K562 (cell line): ENCODE results near the gene RNASEH2C.

Source experiments
- CTCF ChIP-seq, 3 experiments: IDR thresholded peaks in 2 of 3; conservative IDR thresholded peaks in 1 of 3; 2 replicates each; pipeline ENCODE4 v1.5.1; 2011 to 2012; ENCODE audit warnings: low read length in 3 of 3, mild to moderate bottlenecking in 3 of 3, control low read depth in 2 of 3, improper control_type of control experiment in 1 of 3, inconsistent platforms in 1 of 3, low read depth in 1 of 3, mixed read lengths in 1 of 3, moderate library complexity in 1 of 3; ENCODE audit not compliant: insufficient read depth in 2 of 3
- ETV6 ChIP-seq, 3 experiments: fragments of 150-350 bp in 1 of 3; sonication (generic) in 1 of 3; formaldehyde crosslinking in 1 of 3; IDR thresholded peaks; 2 replicates each; pipeline versions ENCODE4 v1.6.1 to v1.8.0; 2014 to 2022; ENCODE audit warnings: borderline replicate concordance in 2 of 3, low read depth in 2 of 3, antibody characterized with exemption in 1 of 3, low read length in 1 of 3, mild to moderate bottlenecking in 1 of 3, missing genetic modification reagents in 1 of 3
- MXI1 ChIP-seq: IDR thresholded peaks from 2 replicates; pipeline ENCODE4 v1.6.1; 2011; ENCODE audit warnings: low read depth, mild to moderate bottlenecking, improper control_type of control experiment, low read length
- POLR2A ChIP-seq: fragments of 450-650 bp; conservative IDR thresholded peaks from 2 replicates; pipeline ENCODE4 v1.6.1; 2016
- RFX5 ChIP-seq: IDR thresholded peaks from 2 replicates; pipeline ENCODE4 v1.6.1; 2011; ENCODE audit warnings: low read depth, mild to moderate bottlenecking, improper control_type of control experiment, low read length
- TFE3 ChIP-seq: fragments of 450-650 bp; formaldehyde crosslinking; IDR thresholded peaks from 2 replicates; pipeline ENCODE4 v1.4.0; 2020; ENCODE audit warnings: mild to moderate bottlenecking, mixed read lengths

GRCh38 chr11:65726660-65727059, 6.1 kb upstream of the RNASEH2C start:
- TF ChIP-seq MXI1: no peak
- TF ChIP-seq POLR2A: no peak
- no peak for TF ChIP-seq ETV6 (IDR thresholded peaks at IDR 0.05; ENCODE audit: borderline replicate concordance in 1 of 2, low read depth in 2 of 2, low read length in 1 of 2)
- TF ChIP-seq ETV6 (CRISPR knock-in tag; IDR thresholded peaks at IDR 0.05; ENCODE audit: borderline replicate concordance): no peak
- TF ChIP-seq TFE3 (CRISPR knock-in tag): no peak
- no peak for TF ChIP-seq RFX5
- TF ChIP-seq CTCF (IDR thresholded peaks at IDR 0.05 in 2 of 3, conservative IDR thresholded peaks at IDR 0.05 in 1 of 3; ENCODE audit: insufficient read depth in 2 of 3, low read depth in 1 of 3, low read length in 3 of 3): peak; percentile 52 to 60 (median 58)
